ENCODE results near the gene NUP58.

The NUP58 gene

GRCh38 chr13:25378528-25378927, 77.1 kb downstream of the NUP58 start:
- no peak for DNase-seq

GRCh38 chr13:25379011-25379410, 77.6 kb downstream of the NUP58 start:
- DNase-seq = no peak

DNA sequence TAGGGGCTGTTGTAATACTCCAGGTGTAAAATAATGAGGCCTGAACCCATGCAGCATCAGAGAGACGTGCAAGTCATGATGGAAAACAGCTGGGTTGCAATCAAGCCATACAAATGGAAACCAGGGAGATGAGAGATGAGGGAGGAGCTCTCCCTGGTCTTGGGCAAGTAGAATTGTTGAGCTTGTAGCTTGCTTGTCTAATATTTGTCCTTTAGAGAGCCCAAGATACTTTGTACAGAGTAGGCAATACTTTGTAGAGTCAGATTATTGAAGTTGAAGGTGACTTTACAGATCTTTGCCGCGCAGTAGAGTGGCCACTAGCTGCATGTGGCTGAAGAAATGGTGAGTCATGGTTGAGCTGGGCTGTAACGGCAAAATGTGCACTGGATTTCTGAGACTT, 78.7 kb downstream of the NUP58 start:
- no peak for DNase-seq

- DNase-seq = no peak
Observed at GRCh38 chr13:25380741-25381324, 79.4 kb downstream of the NUP58 start.

- DNase-seq = no peak
Observed at GRCh38 chr13:25384758-25385410, 83.5 kb downstream of the NUP58 start.

- no peak for DNase-seq
Observed at GRCh38 chr13:25391932-25392331, 90.5 kb downstream of the NUP58 start.
